Measurements from ENCODE around the gene CASS4. TPM values are rescaled to one million over a fixed set of nuclear protein-coding genes. Genes with fewer than 3 reads are reported as not detected.

CASS4 gene
- total RNA-seq, 1 donor from 2014 or later: 0.56 TPM

GRCh38 chr20:56447227-56447626 lies 35.2 kb downstream of the CASS4 start:
- H3K9me3 Mint-ChIP-seq: no peaks in the 10 kb centered on the region
- no peak for TF ChIP-seq CTCF (conservative IDR thresholded peaks at IDR 0.05)
- no peaks in the 10 kb centered on the region for H3K36me3 Mint-ChIP-seq
- DNase-seq (ENCODE audit: extremely low spot score, unreplicated experiment): no peak
- H3K4me3 Mint-ChIP-seq: no peak overlapping the region
- peaks cover 3% of the 10 kb centered on the region for H3K4me1 Mint-ChIP-seq (ENCODE audit: unreplicated experiment)
- H3K27ac Mint-ChIP-seq: no peak overlapping the region
- H3K27me3 Mint-ChIP-seq: peaks cover 7% of the 10 kb centered on the region

GRCh38 chr20:56449459-56449858 lies 37.4 kb downstream of the CASS4 start:
- Mint-ChIP-seq H3K27me3 (peaks cover 3% of the 10 kb centered on the region), H3K4me1 (ENCODE audit: unreplicated experiment) (no peaks in the 10 kb centered on the region), H3K4me3 (no peak overlapping the region), H3K9me3 (no peaks in the 10 kb centered on the region), H3K36me3 (no peaks in the 10 kb centered on the region), H3K27ac (no peak overlapping the region)
- DNase-seq (ENCODE audit: extremely low spot score, unreplicated experiment): no peak
- no peak for TF ChIP-seq CTCF (conservative IDR thresholded peaks at IDR 0.05)

- H3K4me1 Mint-ChIP-seq (ENCODE audit: unreplicated experiment): no peaks in the 10 kb centered on the region
- peaks cover 3% of the 10 kb centered on the region for H3K27me3 Mint-ChIP-seq
- H3K27ac Mint-ChIP-seq: no peak overlapping the region
- no peak overlapping the region for H3K4me3 Mint-ChIP-seq
- H3K9me3 Mint-ChIP-seq: no peaks in the 10 kb centered on the region
- H3K36me3 Mint-ChIP-seq: no peaks in the 10 kb centered on the region
- DNase-seq (ENCODE audit: extremely low spot score, unreplicated experiment): no peak
- no peak for TF ChIP-seq CTCF (conservative IDR thresholded peaks at IDR 0.05)
These were observed 39.2 kb downstream of the CASS4 start for GRCh38 chr20:56451056-56451765.

DNA sequence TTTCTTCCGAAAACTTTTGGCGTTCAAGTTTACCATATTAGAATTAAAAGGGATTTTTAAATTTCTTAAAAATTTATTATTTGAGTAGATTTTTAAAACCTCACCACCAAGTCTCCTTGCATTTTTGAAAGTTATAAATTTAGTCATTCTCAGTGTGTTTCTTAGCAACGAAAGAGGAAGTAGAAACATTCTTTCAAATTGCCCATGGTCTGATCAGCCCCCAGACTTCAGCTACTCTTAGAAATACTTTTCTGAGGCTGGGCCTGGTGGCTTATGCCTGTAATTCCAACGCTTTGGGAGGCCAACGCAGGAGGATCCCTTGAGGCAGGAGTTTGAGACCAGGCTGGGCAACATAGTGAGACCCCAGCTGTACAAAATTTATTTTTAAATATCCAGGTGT lies 41.3 kb downstream of the CASS4 start:
- Mint-ChIP-seq H3K36me3 (no peaks in the 10 kb centered on the region), H3K4me1 (ENCODE audit: unreplicated experiment) (no peaks in the 10 kb centered on the region), H3K27me3 (peaks cover 6% of the 10 kb centered on the region), H3K27ac (no peak overlapping the region), H3K9me3 (no peaks in the 10 kb centered on the region), H3K4me3 (no peak overlapping the region)
- DNase-seq (ENCODE audit: extremely low spot score, unreplicated experiment): no peak
- no peak for TF ChIP-seq CTCF (conservative IDR thresholded peaks at IDR 0.05)

DNA sequence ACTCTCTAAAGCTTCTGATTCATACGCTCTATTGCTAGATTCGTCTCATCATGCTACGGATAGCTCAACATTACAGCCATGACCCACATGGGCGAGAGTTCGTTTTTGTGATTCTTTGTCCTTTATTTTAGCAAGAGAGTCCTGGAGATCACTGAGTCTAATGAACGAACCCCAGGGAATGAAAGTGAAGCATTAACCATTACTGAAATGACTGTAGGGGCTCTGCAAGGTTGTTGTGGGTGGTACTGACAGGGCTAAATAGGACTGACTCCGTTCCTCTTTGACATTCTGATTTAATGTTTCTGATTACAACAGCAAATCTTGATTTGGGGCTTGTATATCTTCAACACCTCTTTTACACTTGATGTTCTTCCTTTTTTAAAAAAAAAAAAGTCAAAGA lies 42.7 kb downstream of the CASS4 start:
- no peak for TF ChIP-seq CTCF (conservative IDR thresholded peaks at IDR 0.05)
- Mint-ChIP-seq H3K4me1 (ENCODE audit: unreplicated experiment) (no peaks in the 10 kb centered on the region), H3K9me3 (no peaks in the 10 kb centered on the region), H3K36me3 (no peaks in the 10 kb centered on the region), H3K4me3 (no peak overlapping the region), H3K27me3 (peaks cover 6% of the 10 kb centered on the region), H3K27ac (no peak overlapping the region)
- DNase-seq (ENCODE audit: extremely low spot score, unreplicated experiment): no peak
